Panc1 (cell line): ENCODE measurements around the gene COMMD1. TPM values are rescaled to one million over a fixed set of nuclear protein-coding genes. Genes with fewer than 3 reads are reported as not detected.

Experiments
- ATAC-seq: fragments of 200-7000 bp; cut with Tn5 transposase; 2 replicates; pipeline ENCODE4 v1.9.1; 2020; ENCODE audit warnings: mild to moderate bottlenecking, moderate library complexity
- BruUV-seq: library from RNA; stranded (reverse); fragments of 400-500 nt; replicated peaks from 2 replicates; lab custom pipeline; 2021; lab: Mats Ljungman, UMichigan
- CTCF ChIA-PET: fragments of 300-600 bp; sonication (Branson Sonifier 250); formaldehyde crosslinking; loops from one replicate; lab custom pipeline; 2022; ENCODE audit warnings: antibody characterized with exemption; lab: Charles Lee
- POLR2A ChIA-PET: fragments of 300-600 bp; sonication (Branson Sonifier 250); formaldehyde crosslinking; loops from one replicate; lab custom pipeline; 2022; ENCODE audit warnings: antibody characterized with exemption; lab: Charles Lee
- DNase-seq: peaks from one replicate; pipeline ENCODE4 v3.0.0-alpha.2; 2010; ENCODE audit warnings: low read depth, low spot score
- H3K27ac ChIP-seq: 2 replicates; pipeline ENCODE4 v1.5.1; 2011; ENCODE audit warnings: mild to moderate bottlenecking, low read length, inconsistent platforms
- H3K27me3 ChIP-seq: fragments of 200-500 bp; sonication (Bioruptor generic); 2 replicates; pipeline ENCODE4 v1.6.0; 2014; ENCODE audit warnings: low read length, inconsistent platforms; ENCODE audit not compliant: control insufficient read depth, insufficient read depth
- H3K36me3 ChIP-seq: fragments of 200-500 bp; sonication (Bioruptor generic); 2 replicates; pipeline ENCODE4 v1.5.1; 2014; ENCODE audit warnings: inconsistent platforms, mild to moderate bottlenecking, low read length, moderate library complexity; ENCODE audit not compliant: control insufficient read depth, insufficient read depth
- H3K4me1 ChIP-seq: 2 replicates; pipeline ENCODE4 v1.5.1; 2011; ENCODE audit warnings: inconsistent platforms, mild to moderate bottlenecking, low read length, moderate library complexity; ENCODE audit not compliant: control insufficient read depth, insufficient read depth
- H3K4me3 ChIP-seq, 2 experiments: 2 replicates each; pipeline ENCODE4 v1.5.1; 2011 to 2012; ENCODE audit warnings: low read depth in 2 of 2, low read length in 2 of 2, mild to moderate bottlenecking in 2 of 2, inconsistent platforms in 1 of 2, moderate library complexity in 1 of 2
- H3K9me3 ChIP-seq: fragments of 200-500 bp; sonication (Bioruptor generic); 2 replicates; pipeline ENCODE4 v1.5.1; 2014; ENCODE audit warnings: low read depth, mild to moderate bottlenecking, inconsistent platforms, low read length, moderate library complexity; ENCODE audit not compliant: control insufficient read depth, insufficient read depth
- CTCF ChIP-seq: fragments of 450-650 bp; IDR thresholded peaks from 2 replicates; pipeline ENCODE4 v1.5.1; 2017; ENCODE audit warnings: mild to moderate bottlenecking
- POLR2AphosphoS5 ChIP-seq: IDR thresholded peaks from 2 replicates; pipeline ENCODE4 v1.6.1; 2012; ENCODE audit warnings: mild to moderate bottlenecking, low read depth, low read length, moderate library complexity
- REST ChIP-seq, 2 experiments: IDR thresholded peaks; 2 replicates each; pipeline ENCODE4 v1.6.1; 2011 to 2012; ENCODE audit warnings: low read depth in 2 of 2, control low read depth in 1 of 2, low read length in 1 of 2, mild to moderate bottlenecking in 1 of 2, moderate library complexity in 1 of 2; ENCODE audit not compliant: insufficient read depth in 1 of 2
- SIN3A ChIP-seq: IDR thresholded peaks from 2 replicates; pipeline ENCODE4 v1.6.1; 2012; ENCODE audit warnings: low read depth, mild to moderate bottlenecking, low read length, moderate library complexity, borderline replicate concordance; ENCODE audit not compliant: insufficient read depth
- TCF7L2 ChIP-seq: IDR thresholded peaks from 2 replicates; pipeline ENCODE4 v1.6.1; 2011; ENCODE audit warnings: mild to moderate bottlenecking, low read depth, low read length, inconsistent platforms
- in situ Hi-C: cut with HindIII; loops from 2 replicates; pipeline ENCODE4 v1.10.0; 2016; ENCODE audit warnings: low sequenced_read_pairs, low pct_unique_long_range_greater_than_20kb
- intact Hi-C: fragments of 100-400 bp; cut with micrococcal nuclease; formaldehyde crosslinking; loops from one replicate; pipeline ENCODE4 v1.10.0; 2022; ENCODE audit not compliant: unreplicated experiment
- total RNA-seq: library from RNA; stranded (reverse); gene quantifications from one replicate; pipeline ENCODE4 v1.2.1, GENCODE V29; 2021; ENCODE audit not compliant: unreplicated experiment

Gene COMMD1
- total RNA-seq, 1 experiment from 2014 or later: 40.3 TPM

GRCh38 chr2:61928826-61929461, 23.5 kb downstream of the COMMD1 start:
- Histone ChIP-seq H3K4me3 (no peak overlapping the region), H3K27me3 (no peaks in the 10 kb centered on the region), H3K36me3 (no peaks in the 10 kb centered on the region), H3K27ac (no peak overlapping the region), H3K9me3 (no peaks in the 10 kb centered on the region), H3K4me1 (no peaks in the 10 kb centered on the region)
- no peak for ATAC-seq
- ChIA-PET POLR2A (no interaction called here), CTCF (no interaction called here)
- BruUV-seq: no TSS peak
- in situ Hi-C loops: no loop called here
- no peak for TF ChIP-seq REST (IDR thresholded peaks at IDR 0.05; ENCODE audit: insufficient read depth in 1 of 2, low read depth in 2 of 2, low read length in 1 of 2)
- TF ChIP-seq SIN3A: no peak
- no peak for TF ChIP-seq CTCF
- no peak for TF ChIP-seq TCF7L2
- TF ChIP-seq POLR2AphosphoS5: no peak
- intact Hi-C loops: no loop called here
- DNase-seq: no peak

GRCh38 chr2:61937098-61937497, 31.6 kb downstream of the COMMD1 start:
- Histone ChIP-seq H3K36me3 (no peaks in the 10 kb centered on the region), H3K27me3 (no peaks in the 10 kb centered on the region), H3K9me3 (no peaks in the 10 kb centered on the region), H3K4me1 (no peaks in the 10 kb centered on the region), H3K27ac (no peak overlapping the region), H3K4me3 (no peak overlapping the region)
- ATAC-seq (no peak), DNase-seq (no peak)
- POLR2A ChIA-PET: no interaction called here
- TF ChIP-seq SIN3A (no peak), TCF7L2 (no peak), CTCF (no peak), POLR2AphosphoS5 (no peak), REST (IDR thresholded peaks at IDR 0.05; ENCODE audit: insufficient read depth in 1 of 2, low read depth in 2 of 2, low read length in 1 of 2) (no peak)
- in situ Hi-C loops (no loop called here), intact Hi-C loops (no loop called here)
- CTCF ChIA-PET: no interaction called here
- BruUV-seq: no TSS peak
